K562 (cell line): Measurements from ENCODE around the gene EIF2S1. TPM values are rescaled to one million over a fixed set of nuclear protein-coding genes. Genes with fewer than 3 reads are reported as not detected.
"Not testable (repeated sequence)": the region's sequence is repeated elsewhere in the genome, so short reads cannot be mapped to it uniquely, and the experiment has no call there.

ENCODE experiments used
- ATAC-seq: fragments of 200-7000 bp; cut with Tn5 transposase; 3 replicates; pipeline ENCODE4 v1.9.1; 2020; ENCODE audit warnings: moderate library complexity
- BruUV-seq: library from RNA; stranded (reverse); fragments of 400-500 nt; replicated peaks from 2 replicates; lab custom pipeline; 2021; lab: Mats Ljungman, UMichigan
- CTCF ChIA-PET: fragments of 300-600 bp; formaldehyde crosslinking; extraction: SDS; loops from one replicate; lab custom pipeline; 2021; ENCODE audit warnings: low intra/inter-chr PET ratio; lab: Yijun Ruan, JAX
- POLR2A ChIA-PET: fragments of 300-600, 350-650 bp; sonication (Branson Sonifier 250); formaldehyde crosslinking; extraction: SDS; loops from one replicate; lab custom pipeline; 2021; ENCODE audit warnings: antibody characterized with exemption, inconsistent platforms; lab: Yijun Ruan, JAX
- DNase-seq, 4 experiments: peaks; one replicate each; pipeline versions ENCODE4 v3.0.0 to v3.0.0-alpha.2; 2011 to 2018; ENCODE audit warnings: low spot score in 3 of 4, mixed read lengths in 3 of 4; ENCODE audit errors: extremely low read depth in 1 of 4
- FAIRE-seq: peaks from 2 replicates; lab custom pipeline; 2011; peaks lifted over from hg19 to GRCh38; lab: Jason Lieb, UNC
- H2AFZ ChIP-seq: 2 replicates; pipeline ENCODE4 v1.6.0; 2011; ENCODE audit warnings: low read depth, low read length, control low read depth, inconsistent platforms
- H3K27ac ChIP-seq: fragments of 200-600 bp; 3 replicates; pipeline ENCODE4 v1.8.0; 2011; ENCODE audit warnings: low read depth, mild to moderate bottlenecking, control low read depth, inconsistent platforms, low read length, moderate library complexity, mixed read lengths; ENCODE audit errors: extremely low read depth
- H3K27me3 ChIP-seq, 2 experiments: fragments of 300-600 bp in 1 of 2; 2 replicates in 1 of 2; 3 replicates in 1 of 2; pipeline versions ENCODE4 v1.6.0 to v1.8.0; 2011; ENCODE audit warnings: inconsistent platforms in 2 of 2, low read length in 2 of 2, mild to moderate bottlenecking in 1 of 2, mixed read lengths in 1 of 2, moderate library complexity in 1 of 2; ENCODE audit not compliant: control insufficient read depth in 2 of 2, insufficient read depth in 2 of 2
- H3K36me3 ChIP-seq: fragments of 300-600 bp; 3 replicates; pipeline ENCODE4 v1.8.0; 2011; ENCODE audit warnings: mild to moderate bottlenecking, low read length, inconsistent platforms; ENCODE audit not compliant: control insufficient read depth, insufficient read depth
- H3K4me1 ChIP-seq, 2 experiments: fragments of 200-600 bp in 1 of 2; replicated peaks in 1 of 2; 2 replicates in 1 of 2; 3 replicates in 1 of 2; pipeline versions ENCODE4 v1.5.1 to v1.8.0; 2011; ENCODE audit warnings: inconsistent platforms in 2 of 2, low read length in 2 of 2, mild to moderate bottlenecking in 1 of 2, mixed read lengths in 1 of 2, moderate library complexity in 1 of 2; ENCODE audit not compliant: control insufficient read depth in 2 of 2, insufficient read depth in 2 of 2
- H3K4me2 ChIP-seq: 2 replicates; pipeline ENCODE4 v1.6.1; 2011; ENCODE audit warnings: low read length, control low read depth, inconsistent platforms, mixed read lengths; ENCODE audit not compliant: insufficient read depth
- H3K4me3 ChIP-seq: fragments of 200-600 bp; sonication (generic), shearing (Covaris generic); 2 replicates; pipeline ENCODE4 v1.5.1; 2016; ENCODE audit warnings: control low read depth, inconsistent platforms
- H3K79me2 ChIP-seq: fragments of 200-600 bp; 3 replicates; pipeline ENCODE4 v1.8.0; 2011; ENCODE audit warnings: low read length, inconsistent platforms; ENCODE audit not compliant: control insufficient read depth, insufficient read depth
- H3K9ac ChIP-seq, 2 experiments: 2 replicates each; pipeline versions ENCODE4 v1.6.0 to v1.6.1; 2011; ENCODE audit warnings: low read depth in 2 of 2, low read length in 2 of 2, control low read depth in 1 of 2, inconsistent platforms in 1 of 2, mild to moderate bottlenecking in 1 of 2, mixed read lengths in 1 of 2; ENCODE audit not compliant: insufficient read depth in 1 of 2
- H3K9me1 ChIP-seq: one replicate; pipeline ENCODE4 v1.6.0; 2011; ENCODE audit warnings: inconsistent platforms, mild to moderate bottlenecking, low read length, moderate library complexity; ENCODE audit not compliant: control insufficient read depth, insufficient read depth
- H3K9me3 ChIP-seq: replicated peaks from 2 replicates; pipeline ENCODE4 v1.5.1; 2011; ENCODE audit warnings: low read depth, low read length, inconsistent platforms; ENCODE audit not compliant: control insufficient read depth, insufficient read depth
- H4K20me1 ChIP-seq: replicated peaks from 2 replicates; pipeline ENCODE4 v1.6.1; 2011; ENCODE audit warnings: low read length, inconsistent platforms, mixed read lengths; ENCODE audit not compliant: control insufficient read depth, insufficient read depth
- AFF1 ChIP-seq, 2 experiments: fragments of 450-650 bp; IDR thresholded peaks; 2 replicates each; pipeline ENCODE4 v1.6.1; 2018; ENCODE audit warnings: mild to moderate bottlenecking in 2 of 2, low read depth in 1 of 2; ENCODE audit not compliant: partially characterized antibody in 2 of 2
- NR2C2 ChIP-seq, 2 experiments: fragments of 200-800 bp in 1 of 2; sonication (Bioruptor generic) in 1 of 2; sonication (generic) in 1 of 2; formaldehyde crosslinking in 1 of 2; IDR thresholded peaks; 2 replicates each; pipeline versions ENCODE4 v1.6.1 to v1.8.0; 2016 to 2022; ENCODE audit warnings: mild to moderate bottlenecking in 1 of 2, missing compliant biosample characterization in 1 of 2, missing genetic modification characterization in 1 of 2, missing genetic modification reagents in 1 of 2
- PHF20 ChIP-seq: fragments of 450-650 bp; IDR thresholded peaks from 2 replicates; pipeline ENCODE4 v1.6.1; 2018; ENCODE audit not compliant: partially characterized antibody
- SMARCA4 ChIP-seq: fragments of 450-650 bp; IDR thresholded peaks from 2 replicates; pipeline ENCODE4 v1.6.1; 2016
- XRCC5 ChIP-seq: fragments of 200-400 bp; formaldehyde crosslinking; IDR thresholded peaks from 2 replicates; pipeline ENCODE4 v1.6.1; 2017; ENCODE audit warnings: low read depth, mild to moderate bottlenecking, low read length
- ZNF282 ChIP-seq: sonication (generic); formaldehyde crosslinking; IDR thresholded peaks from 2 replicates; pipeline ENCODE4 v1.8.1; 2023; ENCODE audit warnings: missing genetic modification reagents
- ZNF57 ChIP-seq: fragments of 450-650 bp; formaldehyde crosslinking; IDR thresholded peaks from 2 replicates; pipeline ENCODE4 v1.4.0; 2020; ENCODE audit warnings: mild to moderate bottlenecking, moderate library complexity
- WGBS: fragments of 100-300 bp; shearing (Covaris generic); methylation state at CpG from one replicate; pipeline ENCODE4 v1.1.6; 2016; ENCODE audit warnings: low coverage, mixed read lengths; ENCODE audit not compliant: insufficient coverage; ENCODE audit errors: missing lambda C conversion rate; 5-methylcytosine and 5-hydroxymethylcytosine counted together
- in situ Hi-C: fragments of 300-500 bp; cut with MboI; formaldehyde crosslinking; loops from 4 replicates; pipeline ENCODE4 v1.15.0; 2018; ENCODE audit warnings: inconsistent platforms, mixed read lengths
- intact Hi-C: fragments of 100-400 bp; cut with micrococcal nuclease; formaldehyde crosslinking; loops from 2 replicates; pipeline ENCODE4 v1.14.2; 2022
- polyA plus RNA-seq, 8 experiments: library from polyadenylated mRNA; depleted of rRNA in 4 of 8; stranded (reverse) in 5 of 8; unstranded in 3 of 8; fragments of >200 nt; fragmentation: Nextera tagmentation in 2 of 8; fragmentation: Illumina TruSeq in 1 of 8; extraction: Ambion mirVana in 2 of 8; extraction: Trizol in 1 of 8; gene quantifications; 2 replicates each; pipeline versions ENCODE4 v1.2.1 to v1.2.3, GENCODE V29; 2011 to 2014; ENCODE audit warnings: inconsistent platforms in 1 of 8, missing spikeins in 1 of 8
- total RNA-seq, 7 experiments: library from RNA; depleted of rRNA in 6 of 7; stranded (reverse); fragments of >200 nt in 6 of 7; fragmentation: Illumina TruSeq in 2 of 7; extraction: Trizol in 2 of 7; gene quantifications; 2 replicates each; pipeline versions ENCODE4 v1.2.1 to v1.2.3, GENCODE V29; 2011 to 2021; ENCODE audit warnings: low replicate concordance in 1 of 7
- TF ChIP-seq, protein P1 (sequence below): fragments of 450-650 bp; IDR thresholded peaks from 2 replicates; pipeline ENCODE4 v1.7.1; 2018; ENCODE audit warnings: mild to moderate bottlenecking, low read depth; ENCODE audit not compliant: partially characterized antibody

The EIF2S1 gene
- total and polyA plus RNA-seq, 9 of the 15 experiments (the other 6 are each of a cell fraction or from before 2014, with no cell fraction given), result 216 to 1,018 (median 332) TPM

- CTCF ChIA-PET, result not testable (repeated sequence)
These were observed 18.9 kb upstream of the EIF2S1 start for GRCh38 chr14:67341231-67341630.

GRCh38 chr14:67343601-67344230 lies 16.4 kb upstream of the EIF2S1 start:
- no peaks in the 10 kb centered on the region for H3K9me3 ChIP-seq
- no peaks in the 10 kb centered on the region for H4K20me1 ChIP-seq
- FAIRE-seq (no peak), ATAC-seq (no peak), DNase-seq (no peak)
- H3K9ac ChIP-seq, result no peak overlapping the region
- 48% methylated on average over 4 of the region's 4 CpGs for WGBS
- H3K9me1 ChIP-seq, result no peaks in the 10 kb centered on the region
- no peak overlapping the region for H3K27ac ChIP-seq
- in situ Hi-C loops, result no loop called here
- no peaks in the 10 kb centered on the region for H3K27me3 ChIP-seq
- intact Hi-C loops, result no loop called here
- peaks cover 40% of the 10 kb centered on the region for H3K36me3 ChIP-seq
- no peak overlapping the region for H3K4me3 ChIP-seq
- no peaks in the 10 kb centered on the region for H3K79me2 ChIP-seq
- POLR2A ChIA-PET, result no interaction called here
- CTCF ChIA-PET, result no interaction called here
- no peak overlapping the region for H3K4me2 ChIP-seq
- no TSS peak for BruUV-seq
- no peaks in the 10 kb centered on the region for H3K4me1 ChIP-seq
- no peak overlapping the region for H2AFZ ChIP-seq
- TF ChIP-seq ZNF57 (CRISPR knock-in tag) (no peak), ZNF282 (CRISPR knock-in tag) (no peak), PHF20 (no peak), AFF1 (IDR thresholded peaks at IDR 0.05; ENCODE audit: low read depth in 1 of 2, partially characterized antibody in 2 of 2) (no peak), NR2C2 (CRISPR knock-in tag; IDR thresholded peaks at IDR 0.05) (no peak), NR2C2 (tag; IDR thresholded peaks at IDR 0.05) (no peak), SMARCA4 (no peak), XRCC5 (no peak)
- TF ChIP-seq, protein P1, sequence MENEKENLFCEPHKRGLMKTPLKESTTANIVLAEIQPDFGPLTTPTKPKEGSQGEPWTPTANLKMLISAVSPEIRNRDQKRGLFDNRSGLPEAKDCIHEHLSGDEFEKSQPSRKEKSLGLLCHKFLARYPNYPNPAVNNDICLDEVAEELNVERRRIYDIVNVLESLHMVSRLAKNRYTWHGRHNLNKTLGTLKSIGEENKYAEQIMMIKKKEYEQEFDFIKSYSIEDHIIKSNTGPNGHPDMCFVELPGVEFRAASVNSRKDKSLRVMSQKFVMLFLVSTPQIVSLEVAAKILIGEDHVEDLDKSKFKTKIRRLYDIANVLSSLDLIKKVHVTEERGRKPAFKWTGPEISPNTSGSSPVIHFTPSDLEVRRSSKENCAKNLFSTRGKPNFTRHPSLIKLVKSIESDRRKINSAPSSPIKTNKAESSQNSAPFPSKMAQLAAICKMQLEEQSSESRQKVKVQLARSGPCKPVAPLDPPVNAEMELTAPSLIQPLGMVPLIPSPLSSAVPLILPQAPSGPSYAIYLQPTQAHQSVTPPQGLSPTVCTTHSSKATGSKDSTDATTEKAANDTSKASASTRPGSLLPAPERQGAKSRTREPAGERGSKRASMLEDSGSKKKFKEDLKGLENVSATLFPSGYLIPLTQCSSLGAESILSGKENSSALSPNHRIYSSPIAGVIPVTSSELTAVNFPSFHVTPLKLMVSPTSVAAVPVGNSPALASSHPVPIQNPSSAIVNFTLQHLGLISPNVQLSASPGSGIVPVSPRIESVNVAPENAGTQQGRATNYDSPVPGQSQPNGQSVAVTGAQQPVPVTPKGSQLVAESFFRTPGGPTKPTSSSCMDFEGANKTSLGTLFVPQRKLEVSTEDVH, result no peak

More at GRCh38 chr14:67341231-67341630, 18.9 kb upstream of the EIF2S1 start:
- ATAC-seq, POLR2A ChIA-PET, BruUV-seq, H3K9me1 ChIP-seq, H2AFZ ChIP-seq, H3K4me3 ChIP-seq, H3K9ac ChIP-seq, H3K27me3 ChIP-seq, H3K4me2 ChIP-seq, DNase-seq, H3K4me1 ChIP-seq, FAIRE-seq, intact Hi-C loops, H3K27ac ChIP-seq, in situ Hi-C loops, H3K9me3 ChIP-seq, H3K79me2 ChIP-seq, H4K20me1 ChIP-seq: not testable (repeated sequence)
- peaks cover 58% of the 10 kb centered on the region for H3K36me3 ChIP-seq
- 100% methylated on average over 1 of the region's 31 CpGs for WGBS
